HG02763 (cell line): Measurements from ENCODE around the gene HYLS1.

Experiments
- ATAC-seq: cut with Tn5 transposase; IDR thresholded peaks from one replicate; pipeline ENCODE4 v1.9.1; 2021; ENCODE audit warnings: mild to moderate bottlenecking, moderate library complexity; ENCODE audit not compliant: unreplicated experiment

The HYLS1 gene

DNA sequence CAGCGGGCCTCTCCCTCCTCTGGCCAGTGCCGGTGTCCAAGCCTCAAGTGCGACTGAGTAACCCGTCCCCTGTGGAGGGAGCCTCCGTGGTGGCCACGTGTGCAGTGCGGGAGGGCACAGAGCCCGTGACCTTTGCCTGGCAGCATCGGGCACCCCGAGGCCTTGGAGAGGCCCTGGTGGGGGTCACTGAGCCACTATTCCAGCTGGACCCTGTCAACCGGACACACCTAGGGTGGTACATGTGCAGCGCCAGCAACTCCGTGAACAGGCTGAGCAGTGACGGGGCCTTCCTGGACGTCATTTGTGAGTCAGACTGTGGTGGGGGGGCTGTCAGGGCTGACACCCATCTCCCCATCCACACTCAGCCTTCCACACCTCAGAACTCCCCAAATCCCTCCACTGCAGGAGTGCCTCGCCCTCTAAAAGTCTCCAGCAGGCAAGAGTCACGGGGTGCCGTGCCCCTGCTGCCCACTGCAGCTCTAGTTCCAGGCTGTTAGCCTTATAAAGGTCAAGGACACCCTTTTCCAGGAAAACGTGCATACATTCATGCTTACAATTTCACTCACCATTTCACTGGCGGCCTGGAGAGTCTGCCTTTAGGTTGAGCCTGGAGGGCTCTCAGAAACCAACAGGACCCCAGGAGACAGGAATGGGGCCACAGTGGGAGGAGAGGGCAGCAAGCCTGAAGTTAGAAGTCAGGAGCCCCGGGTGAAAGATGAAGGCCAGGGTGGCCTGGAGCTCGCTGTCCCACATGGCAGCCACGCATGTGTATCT is 61.0 kb downstream of the HYLS1 start:
- ATAC-seq = no peak

DNA sequence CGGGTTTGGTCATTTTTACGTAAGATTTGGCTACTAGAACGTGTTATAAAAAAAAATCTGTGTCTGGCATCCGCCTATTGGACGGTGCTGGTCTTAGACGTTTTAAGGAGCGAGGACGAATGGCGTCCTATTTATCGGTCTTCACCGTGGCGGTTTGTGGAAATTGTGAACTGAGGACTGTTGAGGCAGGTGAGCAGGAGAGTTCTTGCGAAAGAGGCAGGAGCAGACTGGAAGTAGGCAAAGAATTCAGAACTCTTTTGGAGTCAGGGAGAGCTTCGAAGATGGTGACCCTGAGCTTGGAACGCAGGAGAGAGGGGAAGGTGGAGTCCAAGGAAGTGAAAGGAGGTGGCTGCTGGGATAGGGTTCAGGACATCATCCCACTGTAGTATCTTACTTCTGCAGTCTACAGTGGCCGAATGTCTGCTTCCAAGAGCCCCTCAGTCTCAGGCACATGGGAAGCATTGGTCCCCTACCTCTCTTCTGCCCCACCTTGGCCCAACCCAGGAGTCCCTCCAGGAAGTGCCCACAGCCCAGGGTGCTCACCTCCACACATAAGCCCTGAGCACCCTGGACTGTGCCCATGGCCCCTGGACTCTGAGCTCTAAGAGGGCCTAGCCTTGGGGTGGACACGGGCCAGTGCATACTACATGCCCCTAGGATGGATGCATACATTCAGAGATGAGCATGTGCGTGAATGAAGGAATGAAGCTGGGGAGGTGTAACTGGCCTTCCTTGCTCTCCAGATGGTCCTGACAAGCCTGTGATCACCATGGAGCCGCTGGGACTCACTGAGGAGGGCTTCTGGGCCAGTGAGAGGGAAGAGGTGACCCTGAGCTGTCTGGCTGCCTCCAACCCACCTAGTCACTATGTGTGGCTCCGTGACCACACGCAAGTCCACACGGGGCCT is 62.1 kb downstream of the HYLS1 start:
- no peak for ATAC-seq

DNA sequence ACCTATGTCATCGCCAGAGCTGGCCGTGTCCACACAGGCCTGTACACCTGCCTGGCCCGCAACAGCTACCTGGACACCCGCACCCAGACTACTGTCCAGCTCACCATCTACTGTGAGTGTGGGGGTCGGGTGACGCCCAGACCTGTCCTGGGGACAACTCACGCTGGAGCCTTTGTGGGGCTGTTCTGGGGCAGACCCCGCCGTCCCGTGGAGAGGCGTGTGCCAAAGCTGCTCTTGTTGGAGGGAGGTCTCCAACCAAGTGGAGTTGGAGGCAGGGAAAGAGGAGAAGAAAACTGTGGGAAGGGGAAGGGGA is 62.7 kb downstream of the HYLS1 start:
- ATAC-seq = no peak
